GM21515 (cell line): ENCODE data around the gene TMPRSS6.

Experiments
- ATAC-seq: cut with Tn5 transposase; IDR thresholded peaks from one replicate; pipeline ENCODE4 v1.9.1; 2021; ENCODE audit not compliant: unreplicated experiment

Gene TMPRSS6

DNA sequence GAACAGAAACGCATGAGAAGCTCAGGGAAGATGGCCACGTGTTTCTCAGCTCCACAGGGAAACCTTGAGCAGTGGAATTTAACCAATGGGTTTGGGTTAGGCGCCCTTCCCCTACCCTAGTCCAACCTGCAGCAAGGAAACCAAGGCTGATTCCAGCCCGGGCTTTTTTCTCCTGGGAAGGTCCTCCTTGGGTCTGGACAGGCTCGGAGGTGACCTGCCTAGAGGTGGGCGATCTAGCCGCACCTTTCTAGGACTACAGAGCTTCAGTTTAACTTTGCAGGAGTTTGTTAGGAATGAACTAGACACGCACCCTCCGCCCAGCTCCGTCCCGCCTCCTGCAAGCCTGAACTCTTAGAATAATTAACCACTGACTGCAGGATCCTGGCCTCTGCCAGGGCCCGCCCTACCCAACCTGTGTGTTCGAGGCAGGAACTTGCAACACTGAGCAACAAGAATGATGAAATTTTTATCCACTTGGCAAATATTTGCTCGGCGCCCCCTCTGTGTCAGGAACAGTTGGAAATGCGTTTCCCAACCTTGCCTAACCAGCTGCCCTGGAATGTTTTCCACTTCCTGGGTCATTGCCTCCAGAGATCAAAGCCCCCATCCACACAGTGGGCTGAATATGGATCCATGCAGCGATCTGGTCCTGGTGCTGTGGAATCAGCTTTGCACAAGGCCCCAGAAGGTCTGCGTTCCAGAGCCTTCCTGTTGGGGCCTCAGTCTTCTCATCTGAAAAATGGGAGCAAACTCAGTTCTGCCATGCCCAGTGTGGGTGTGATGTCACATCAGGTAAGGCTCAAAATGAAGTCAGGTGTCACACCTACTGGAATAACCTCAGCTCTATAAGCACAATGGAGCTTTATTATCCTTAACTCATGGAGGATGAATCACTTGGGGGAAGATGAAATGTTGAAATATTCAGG lies 76.7 kb downstream of the TMPRSS6 start:
- no peak for ATAC-seq

DNA sequence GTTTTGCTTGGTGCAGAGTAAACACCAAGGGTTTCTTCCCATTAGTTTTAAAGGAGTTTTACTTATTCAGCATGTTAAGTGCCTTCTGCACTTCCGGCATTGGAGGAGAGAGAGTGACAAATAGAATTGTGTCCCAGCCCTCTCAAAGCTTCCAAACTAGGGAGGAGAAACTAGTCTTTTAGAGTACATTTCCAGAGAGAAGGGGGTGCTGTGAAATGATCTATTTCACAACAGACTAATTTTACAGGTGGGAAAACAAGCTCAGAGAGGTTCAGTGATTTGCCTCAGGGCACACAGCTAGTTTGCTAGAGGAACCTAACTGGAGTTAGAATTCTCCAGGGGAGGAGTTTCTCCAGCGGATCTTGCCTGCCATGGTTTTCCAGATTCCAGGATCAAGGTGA lies 77.4 kb downstream of the TMPRSS6 start:
- ATAC-seq, result no peak

GRCh38 chr22:37030560-37031281 lies 78.8 kb downstream of the TMPRSS6 start:
- ATAC-seq, result no peak

- no peak for ATAC-seq
Observed at GRCh38 chr22:37028692-37029674, 80.5 kb downstream of the TMPRSS6 start.

- no peak for ATAC-seq
Observed at GRCh38 chr22:37027556-37027955, 82.0 kb downstream of the TMPRSS6 start.

DNA sequence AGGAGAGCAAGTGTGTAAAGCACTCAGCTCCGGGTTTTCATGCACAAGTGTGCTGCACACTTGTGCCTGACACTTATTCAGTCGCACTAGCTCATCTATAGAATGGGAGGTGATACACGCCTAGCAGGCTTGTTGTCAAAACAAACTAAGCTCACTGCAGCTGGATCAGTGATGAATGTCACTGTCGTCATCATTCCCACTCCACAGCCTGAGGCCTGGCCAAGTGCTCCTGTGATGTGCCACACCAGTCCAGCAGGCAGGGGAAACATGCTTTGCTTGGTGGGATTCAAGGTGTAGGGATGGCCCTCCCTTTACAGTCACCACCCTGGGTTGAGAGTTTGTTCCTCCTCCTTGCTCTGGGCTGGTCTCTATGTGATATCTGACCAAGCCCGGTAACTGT lies 83.2 kb downstream of the TMPRSS6 start:
- ATAC-seq, result no peak

- ATAC-seq, result no peak
Observed at GRCh38 chr22:37025500-37026070, 83.9 kb downstream of the TMPRSS6 start.

DNA sequence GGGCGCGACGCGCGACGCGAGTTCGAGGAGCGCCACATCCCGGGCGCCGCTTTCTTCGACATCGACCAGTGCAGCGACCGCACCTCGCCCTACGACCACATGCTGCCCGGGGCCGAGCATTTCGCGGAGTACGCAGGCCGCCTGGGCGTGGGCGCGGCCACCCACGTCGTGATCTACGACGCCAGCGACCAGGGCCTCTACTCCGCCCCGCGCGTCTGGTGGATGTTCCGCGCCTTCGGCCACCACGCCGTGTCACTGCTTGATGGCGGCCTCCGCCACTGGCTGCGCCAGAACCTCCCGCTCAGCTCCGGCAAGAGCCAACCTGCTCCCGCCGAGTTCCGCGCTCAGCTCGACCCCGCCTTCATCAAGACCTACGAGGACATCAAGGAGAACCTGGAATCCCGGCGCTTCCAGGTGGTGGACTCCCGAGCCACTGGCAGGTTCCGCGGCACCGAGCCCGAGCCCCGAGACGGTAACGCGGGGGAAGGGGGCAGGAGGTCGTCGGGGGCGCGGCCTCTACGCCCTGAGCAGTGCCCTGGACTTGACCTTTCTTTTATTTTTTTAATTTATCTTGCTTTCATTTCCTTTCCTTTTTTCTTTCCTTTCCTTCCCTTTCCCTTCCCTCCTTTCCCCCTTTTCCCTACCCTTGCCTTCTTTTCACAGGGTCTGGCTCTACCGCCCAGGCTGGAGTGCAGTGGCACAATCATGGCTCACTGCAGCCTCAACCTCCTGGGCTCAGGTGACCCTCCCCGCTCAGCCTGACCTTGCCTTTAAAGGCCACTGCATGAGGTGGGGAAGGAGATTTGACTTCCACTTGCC lies 85.0 kb downstream of the TMPRSS6 start:
- ATAC-seq, result no peak

DNA sequence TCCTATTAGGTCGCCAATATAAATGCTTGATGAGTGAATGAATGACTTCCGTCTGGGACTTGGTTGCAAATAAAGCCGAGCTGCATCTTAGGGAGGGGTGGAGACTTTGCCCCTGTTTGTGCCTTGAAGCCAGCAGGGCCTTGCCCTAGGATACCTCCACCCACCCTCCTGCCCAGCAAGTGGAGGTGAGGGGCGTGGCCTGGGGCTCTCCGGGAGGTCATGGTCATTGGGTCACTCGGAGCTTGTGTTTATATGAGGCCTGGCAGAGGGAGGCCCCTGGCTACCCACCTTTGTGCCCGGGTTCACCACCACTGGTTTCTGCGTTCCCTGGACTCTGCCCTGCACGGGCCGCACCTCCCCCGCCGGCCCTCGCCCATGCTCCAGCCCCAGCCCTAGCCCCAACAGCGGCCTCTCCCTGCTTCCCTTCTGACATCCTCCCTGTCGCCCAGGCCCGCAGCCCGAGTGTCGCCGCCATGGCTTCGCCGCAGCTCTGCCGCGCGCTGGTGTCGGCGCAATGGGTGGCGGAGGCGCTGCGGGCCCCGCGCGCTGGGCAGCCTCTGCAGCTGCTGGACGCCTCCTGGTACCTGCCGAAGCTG lies 85.7 kb downstream of the TMPRSS6 start:
- ATAC-seq, result no peak

DNA sequence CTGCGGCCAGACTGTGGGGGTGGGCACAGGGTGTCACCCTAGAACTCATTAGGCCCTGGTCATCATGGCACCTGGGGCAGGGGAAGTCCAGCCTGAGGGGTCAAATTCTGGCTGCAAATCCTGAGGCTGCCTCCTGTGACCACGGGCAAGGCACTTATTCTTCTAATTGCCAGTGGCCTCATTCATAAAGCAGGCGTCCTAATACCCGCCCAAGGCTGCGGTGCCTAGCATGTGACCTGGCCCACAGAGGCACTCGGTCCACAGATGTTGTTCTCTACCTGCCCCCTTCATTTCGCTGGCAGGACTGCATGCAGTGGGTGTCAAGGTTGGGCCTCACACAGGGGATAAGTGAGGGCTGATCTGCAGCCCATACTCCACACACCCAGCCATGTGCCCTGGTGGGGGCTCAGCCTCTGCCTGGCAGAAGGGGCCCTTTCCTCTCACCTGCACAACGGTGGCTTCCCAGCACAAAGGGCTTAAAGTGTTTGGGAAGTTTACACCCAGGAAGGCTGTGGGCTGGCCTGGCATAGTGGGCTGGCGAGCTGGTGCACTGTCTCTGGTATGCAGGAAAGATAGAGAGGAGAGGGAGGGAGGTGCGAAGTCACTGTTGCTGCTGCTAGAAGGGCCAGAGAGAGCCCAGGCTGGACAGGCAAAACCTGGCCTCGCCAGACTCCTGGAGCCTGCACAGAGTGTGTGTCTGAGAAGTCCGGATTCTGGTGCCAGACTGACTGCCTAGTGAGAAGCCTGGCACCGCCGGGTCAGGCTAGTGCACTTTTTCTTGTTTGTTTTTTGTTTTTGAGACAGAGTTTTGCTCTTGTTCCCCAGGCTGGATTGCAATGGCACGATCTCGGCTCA lies 86.8 kb downstream of the TMPRSS6 start:
- ATAC-seq, result no peak

GRCh38 chr22:37021710-37022482 lies 87.6 kb downstream of the TMPRSS6 start:
- ATAC-seq, result no peak

DNA sequence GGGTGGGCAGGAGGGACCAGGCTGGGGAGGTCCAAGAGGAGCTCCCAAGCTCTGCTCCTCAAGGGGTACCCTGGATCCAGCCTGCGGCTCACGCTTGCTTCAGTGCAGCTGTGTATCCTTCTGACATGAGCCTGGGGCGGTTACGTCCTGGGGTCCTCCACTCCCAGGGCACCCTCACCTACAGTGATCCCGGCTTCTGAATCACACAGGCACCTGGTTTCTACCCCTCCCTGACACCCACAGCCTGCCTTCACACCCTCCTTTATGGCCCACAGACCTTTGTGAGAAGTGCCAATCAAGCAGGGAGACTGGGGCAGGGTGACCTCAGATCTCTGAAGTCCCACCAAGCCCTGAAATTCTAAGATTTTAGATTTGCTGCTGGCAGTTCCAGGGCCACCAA lies 88.5 kb downstream of the TMPRSS6 start:
- no peak for ATAC-seq

GRCh38 chr22:37020192-37020479 lies 89.4 kb downstream of the TMPRSS6 start:
- no peak for ATAC-seq

GRCh38 chr22:37019309-37020191 lies 90.0 kb downstream of the TMPRSS6 start, which contains the start of the genes MPST and TST:
MPST (plus strand) TSS chr22:37019742; CDS start chr22:37019837, 95 bp downstream.
TST (minus strand) TSS chr22:37019447; CDS start chr22:37018732, 715 bp downstream.
- ATAC-seq, result peak; percentile 66

DNA sequence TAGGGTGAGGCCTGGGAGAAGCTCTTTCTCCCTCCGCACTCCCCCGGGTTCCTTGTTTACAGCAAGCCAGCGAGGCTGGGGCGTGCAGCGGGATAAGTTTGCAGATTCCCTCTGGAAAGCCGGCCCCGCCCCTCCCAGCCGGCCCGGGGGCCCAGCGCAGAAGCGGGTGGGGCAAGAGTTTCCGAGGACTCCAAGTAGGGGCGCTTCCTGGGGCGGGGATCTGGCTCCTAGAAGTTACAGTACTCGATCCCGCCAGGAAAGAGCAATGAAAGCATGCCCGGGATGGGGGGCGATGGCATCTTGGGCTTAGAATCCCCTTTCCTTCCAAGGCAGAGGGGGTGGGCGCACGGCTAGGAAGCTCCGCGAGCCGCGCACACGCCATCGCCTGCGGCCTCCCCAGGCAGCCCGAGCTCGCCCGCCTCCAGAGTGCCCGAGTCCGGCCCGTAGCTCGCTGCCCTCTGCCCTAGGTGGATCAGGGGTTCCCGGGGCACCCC lies 90.7 kb downstream of the TMPRSS6 start:
- ATAC-seq, result no peak

GRCh38 chr22:37018086-37018814 lies 91.3 kb downstream of the TMPRSS6 start:
- ATAC-seq, result no peak
